OCI-LY3 (cell line): ENCODE measurements around the gene NOL4L.

Experiments used
- EZH2phosphoT487 ChIP-seq: fragments of 200-600 bp; shearing (Covaris generic); IDR thresholded peaks from 2 replicates; pipeline ENCODE4 v1.6.1; 2018; ENCODE audit warnings: antibody characterized with exemption, mixed run types, low read depth
- TF ChIP-seq, protein P1 (sequence below): fragments of 200-600, 300-600 bp; sonication (generic); IDR thresholded peaks from 2 replicates; pipeline ENCODE4 v1.5.1; 2014; ENCODE audit warnings: antibody characterized with exemption, low read length, low read depth

DNA sequence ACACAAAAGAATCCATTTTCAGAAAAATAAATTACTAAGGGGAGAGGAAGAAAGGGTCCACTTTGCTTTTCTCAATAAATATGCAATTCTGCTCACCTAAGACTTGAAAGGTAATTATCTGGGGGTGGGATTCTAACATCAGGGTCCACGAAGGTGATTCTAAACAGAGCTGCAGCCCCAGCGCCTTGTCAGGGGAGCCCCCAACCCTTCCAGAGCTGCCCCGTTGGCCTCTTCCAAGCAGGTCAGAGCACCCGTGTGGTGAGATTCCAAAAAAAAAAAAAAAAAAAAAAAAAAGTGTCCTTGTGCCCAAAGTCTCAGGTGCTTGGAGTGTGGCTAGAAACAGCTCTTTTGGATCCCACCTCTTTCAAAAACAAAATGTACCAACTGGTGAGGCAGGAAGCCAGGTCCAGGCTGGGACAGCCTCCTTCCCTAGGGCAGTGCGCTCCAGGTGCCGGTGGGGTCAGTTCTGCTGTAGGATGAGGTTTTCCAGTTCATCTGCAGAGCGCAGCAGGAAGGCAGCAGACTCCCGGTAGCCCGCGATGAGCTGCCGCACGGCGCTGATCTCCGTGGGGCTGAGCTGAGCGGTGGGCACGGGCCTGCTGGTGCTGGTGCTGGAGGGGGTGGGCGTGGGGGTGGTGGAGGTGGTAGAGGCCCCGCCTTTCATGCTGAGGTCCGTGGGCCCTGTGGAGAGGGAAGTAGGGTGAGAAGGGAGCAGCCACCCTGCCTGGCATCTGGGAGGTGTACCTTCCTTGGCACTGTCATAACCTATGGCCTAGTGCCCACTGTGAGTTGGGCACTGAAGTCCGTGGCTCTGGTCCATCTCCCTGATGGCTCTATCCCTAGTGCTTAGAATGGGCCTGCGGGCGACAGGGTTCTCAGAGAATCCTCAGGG, 137.8 kb downstream of the NOL4L start:
- TF ChIP-seq, protein P1, sequence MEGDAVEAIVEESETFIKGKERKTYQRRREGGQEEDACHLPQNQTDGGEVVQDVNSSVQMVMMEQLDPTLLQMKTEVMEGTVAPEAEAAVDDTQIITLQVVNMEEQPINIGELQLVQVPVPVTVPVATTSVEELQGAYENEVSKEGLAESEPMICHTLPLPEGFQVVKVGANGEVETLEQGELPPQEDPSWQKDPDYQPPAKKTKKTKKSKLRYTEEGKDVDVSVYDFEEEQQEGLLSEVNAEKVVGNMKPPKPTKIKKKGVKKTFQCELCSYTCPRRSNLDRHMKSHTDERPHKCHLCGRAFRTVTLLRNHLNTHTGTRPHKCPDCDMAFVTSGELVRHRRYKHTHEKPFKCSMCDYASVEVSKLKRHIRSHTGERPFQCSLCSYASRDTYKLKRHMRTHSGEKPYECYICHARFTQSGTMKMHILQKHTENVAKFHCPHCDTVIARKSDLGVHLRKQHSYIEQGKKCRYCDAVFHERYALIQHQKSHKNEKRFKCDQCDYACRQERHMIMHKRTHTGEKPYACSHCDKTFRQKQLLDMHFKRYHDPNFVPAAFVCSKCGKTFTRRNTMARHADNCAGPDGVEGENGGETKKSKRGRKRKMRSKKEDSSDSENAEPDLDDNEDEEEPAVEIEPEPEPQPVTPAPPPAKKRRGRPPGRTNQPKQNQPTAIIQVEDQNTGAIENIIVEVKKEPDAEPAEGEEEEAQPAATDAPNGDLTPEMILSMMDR = no peak
- no peak for TF ChIP-seq EZH2phosphoT487
